HL-60 (cell line): ENCODE data around the gene CD2.

Source experiments
- GABPA ChIP-seq: IDR thresholded peaks from 2 replicates; pipeline ENCODE4 v1.6.1; 2012; ENCODE audit warnings: low read depth
- TF ChIP-seq, protein P1 (sequence below): IDR thresholded peaks from one replicate; pipeline ENCODE4 v1.5.1; 2011; ENCODE audit warnings: low read length, control low read depth, inconsistent platforms; ENCODE audit not compliant: insufficient read depth
- TF ChIP-seq, protein P2 (sequence below): IDR thresholded peaks from 2 replicates; pipeline ENCODE4 v1.6.1; 2012; ENCODE audit warnings: low read depth; ENCODE audit not compliant: insufficient replicate concordance

DNA sequence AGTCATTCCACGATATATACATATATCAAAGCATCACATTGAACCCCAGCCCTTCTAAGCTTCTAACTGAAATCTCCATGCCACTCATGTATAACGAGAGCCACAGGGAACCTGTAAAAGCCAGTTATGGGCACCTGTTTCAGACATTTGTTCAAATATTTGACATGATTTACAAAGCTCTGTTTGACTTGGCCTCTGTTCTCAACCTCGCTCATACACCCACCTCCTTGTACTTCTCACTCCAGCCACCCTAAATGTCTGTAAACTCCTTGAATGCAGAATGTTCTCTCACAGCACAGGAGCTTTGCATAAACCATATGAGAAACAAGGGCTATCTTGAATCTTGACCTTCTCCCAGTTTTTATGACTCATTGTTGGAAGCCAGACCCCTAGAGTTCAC, 36.9 kb upstream of the CD2 start:
- no peak for TF ChIP-seq GABPA
- TF ChIP-seq, protein P1, sequence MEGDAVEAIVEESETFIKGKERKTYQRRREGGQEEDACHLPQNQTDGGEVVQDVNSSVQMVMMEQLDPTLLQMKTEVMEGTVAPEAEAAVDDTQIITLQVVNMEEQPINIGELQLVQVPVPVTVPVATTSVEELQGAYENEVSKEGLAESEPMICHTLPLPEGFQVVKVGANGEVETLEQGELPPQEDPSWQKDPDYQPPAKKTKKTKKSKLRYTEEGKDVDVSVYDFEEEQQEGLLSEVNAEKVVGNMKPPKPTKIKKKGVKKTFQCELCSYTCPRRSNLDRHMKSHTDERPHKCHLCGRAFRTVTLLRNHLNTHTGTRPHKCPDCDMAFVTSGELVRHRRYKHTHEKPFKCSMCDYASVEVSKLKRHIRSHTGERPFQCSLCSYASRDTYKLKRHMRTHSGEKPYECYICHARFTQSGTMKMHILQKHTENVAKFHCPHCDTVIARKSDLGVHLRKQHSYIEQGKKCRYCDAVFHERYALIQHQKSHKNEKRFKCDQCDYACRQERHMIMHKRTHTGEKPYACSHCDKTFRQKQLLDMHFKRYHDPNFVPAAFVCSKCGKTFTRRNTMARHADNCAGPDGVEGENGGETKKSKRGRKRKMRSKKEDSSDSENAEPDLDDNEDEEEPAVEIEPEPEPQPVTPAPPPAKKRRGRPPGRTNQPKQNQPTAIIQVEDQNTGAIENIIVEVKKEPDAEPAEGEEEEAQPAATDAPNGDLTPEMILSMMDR = no peak
- TF ChIP-seq, protein P2, sequence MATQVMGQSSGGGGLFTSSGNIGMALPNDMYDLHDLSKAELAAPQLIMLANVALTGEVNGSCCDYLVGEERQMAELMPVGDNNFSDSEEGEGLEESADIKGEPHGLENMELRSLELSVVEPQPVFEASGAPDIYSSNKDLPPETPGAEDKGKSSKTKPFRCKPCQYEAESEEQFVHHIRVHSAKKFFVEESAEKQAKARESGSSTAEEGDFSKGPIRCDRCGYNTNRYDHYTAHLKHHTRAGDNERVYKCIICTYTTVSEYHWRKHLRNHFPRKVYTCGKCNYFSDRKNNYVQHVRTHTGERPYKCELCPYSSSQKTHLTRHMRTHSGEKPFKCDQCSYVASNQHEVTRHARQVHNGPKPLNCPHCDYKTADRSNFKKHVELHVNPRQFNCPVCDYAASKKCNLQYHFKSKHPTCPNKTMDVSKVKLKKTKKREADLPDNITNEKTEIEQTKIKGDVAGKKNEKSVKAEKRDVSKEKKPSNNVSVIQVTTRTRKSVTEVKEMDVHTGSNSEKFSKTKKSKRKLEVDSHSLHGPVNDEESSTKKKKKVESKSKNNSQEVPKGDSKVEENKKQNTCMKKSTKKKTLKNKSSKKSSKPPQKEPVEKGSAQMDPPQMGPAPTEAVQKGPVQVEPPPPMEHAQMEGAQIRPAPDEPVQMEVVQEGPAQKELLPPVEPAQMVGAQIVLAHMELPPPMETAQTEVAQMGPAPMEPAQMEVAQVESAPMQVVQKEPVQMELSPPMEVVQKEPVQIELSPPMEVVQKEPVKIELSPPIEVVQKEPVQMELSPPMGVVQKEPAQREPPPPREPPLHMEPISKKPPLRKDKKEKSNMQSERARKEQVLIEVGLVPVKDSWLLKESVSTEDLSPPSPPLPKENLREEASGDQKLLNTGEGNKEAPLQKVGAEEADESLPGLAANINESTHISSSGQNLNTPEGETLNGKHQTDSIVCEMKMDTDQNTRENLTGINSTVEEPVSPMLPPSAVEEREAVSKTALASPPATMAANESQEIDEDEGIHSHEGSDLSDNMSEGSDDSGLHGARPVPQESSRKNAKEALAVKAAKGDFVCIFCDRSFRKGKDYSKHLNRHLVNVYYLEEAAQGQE = no peak
